Right cardiac atrium (tissue), 5 donors: ENCODE measurements around the gene FMNL3. TPM values are rescaled to one million over a fixed set of nuclear protein-coding genes. Genes with fewer than 3 reads are reported as not detected.
A peak's percentile ranks its signal among the peaks of the same experiment; 100 is the strongest.
"Not testable (repeated sequence)": the region's sequence is repeated elsewhere in the genome, so short reads cannot be mapped to it uniquely, and the experiment has no call there.

ENCODE experiments used
- ATAC-seq, 2 donors: fragments of 200-7000 bp; cut with Tn5 transposase; one replicate each; pipeline versions ENCODE4 v1.8.0 to v1.9.1; 2020; ENCODE audit warnings: moderate library complexity in 2 of 2, mild to moderate bottlenecking in 1 of 2
- DNase-seq, 3 donors: peaks; one replicate each; pipeline ENCODE4 v3.0.0-alpha.2; 2020
- H3K27ac ChIP-seq: one replicate; pipeline ENCODE4 v1.5.1; 2013; ENCODE audit warnings: mild to moderate bottlenecking, low read length, control low read depth, moderate library complexity
- H3K27me3 ChIP-seq: one replicate; pipeline ENCODE4 v1.6.1; 2013; ENCODE audit not compliant: control insufficient read depth, insufficient read depth
- H3K4me1 ChIP-seq: one replicate; pipeline ENCODE4 v1.6.1; 2013; ENCODE audit warnings: low read length; ENCODE audit not compliant: control insufficient read depth, insufficient read depth
- H3K4me3 ChIP-seq: one replicate; pipeline ENCODE4 v1.5.1; 2013; ENCODE audit warnings: low read length, control low read depth
- H3K9me3 ChIP-seq: one replicate; pipeline ENCODE4 v1.6.1; 2013; ENCODE audit warnings: low read length; ENCODE audit not compliant: control insufficient read depth
- WGBS: extraction: QIAGEN DNeasy Blood & Tissue Kit; methylation state at CpG from one replicate; pipeline ENCODE4 v1.1.7; 2013; 5-methylcytosine and 5-hydroxymethylcytosine counted together
- intact Hi-C, 4 donors: fragments of 100-400 bp; cut with DNase I; formaldehyde crosslinking; loops; one replicate each; pipeline versions ENCODE4 v1.11.0 to v1.14.0; 2022 to 2023
- long read RNA-seq, 4 donors: library from polyadenylated mRNA; unstranded; transcript quantifications; one replicate each; pipeline ENCODE4 v2.0.0, GENCODE V29; 2020 to 2021
- polyA plus RNA-seq: library from polyadenylated mRNA; stranded (reverse); fragments of 200-250 nt; gene quantifications from one replicate; pipeline ENCODE4 v1.2.3, GENCODE V29; 2013
- total RNA-seq, 4 donors: library from RNA; stranded (reverse); fragmentation: NEBNext Ultra II Directional; extraction: Animal tissue kit (Norgen Biotek cat#: 25700); gene quantifications; one replicate each; pipeline ENCODE4 v1.2.1, GENCODE V29; 2021
- donor health status: healthy with polysubstance abuse.
- donor health status: DM: no; HTN: yes; CAD: no.
- donor health status: DM: no; HTN: no; CAD: no.
- donor health status: DM: no; HTN: yes; CAD: no; lungs with severe emphysema.
- donor health status: DM: yes; HTN: yes; CAD: no.

FMNL3 gene
- total RNA-seq (10 to 100 TPM; 11.7 to 19.0 (median 11.9) TPM), polyA plus RNA-seq (7.0 TPM)
- long read RNA-seq, donor 1, partial matches to known transcripts = 9 of 16 reads
- long read RNA-seq, donor 1, other reads (novel, unspliced or antisense) = 7 of 16 reads
- long read RNA-seq, donor 2, full-length matches to known transcripts = 1 of 10 reads
- long read RNA-seq, donor 2, partial matches to known transcripts = 1 of 10 reads
- long read RNA-seq, donor 2, other reads (novel, unspliced or antisense) = 8 of 10 reads
- long read RNA-seq, donor 3, partial matches to known transcripts = 1 of 6 reads
- long read RNA-seq, donor 3, other reads (novel, unspliced or antisense) = 5 of 6 reads
- long read RNA-seq, donor 4, partial matches to known transcripts = 0 of 3 reads
- long read RNA-seq, donor 4, other reads (novel, unspliced or antisense) = 3 of 3 reads

- ATAC-seq (peak; percentile 97 to 99), DNase-seq (peak; percentile 99 to 100 (median 100))
- Histone ChIP-seq H3K4me1 (peaks cover 4% of the 10 kb centered on the region), H3K27me3 (no peaks in the 10 kb centered on the region), H3K27ac (peak within 1 kb of the TSS; percentile 81), H3K9me3 (no peaks in the 10 kb centered on the region), H3K4me3 (peak within 1 kb of the TSS; percentile 74)
- intact Hi-C loops = loop anchor here (1.0 to 5.0 kb wide), 4 partner anchors 35 to 64 kb away; no protein-coding TSS in a partner anchor
- WGBS = under 1% methylated on average over 88 of the region's 93 CpGs
These were observed at the start of gene FMNL3 for GRCh38 chr12:49707128-49707811. TSS of gene FMNL3 (minus strand) at chr12:49707405. CDS start at chr12:49707180, 225 bp downstream.

GRCh38 chr12:49750996-49751393 lies 43.8 kb upstream of the FMNL3 start:
- 18% methylated on average over 1 of the region's 1 CpG for WGBS
- intact Hi-C loops = no loop called here
- peaks cover 11% of the 10 kb centered on the region for H3K4me1 ChIP-seq
- DNase-seq = no peak
- no peaks in the 10 kb centered on the region for H3K9me3 ChIP-seq
- no peak for ATAC-seq
- H3K27me3 ChIP-seq = no peaks in the 10 kb centered on the region
- H3K4me3 ChIP-seq = no peak overlapping the region
- no peak overlapping the region for H3K27ac ChIP-seq

DNA sequence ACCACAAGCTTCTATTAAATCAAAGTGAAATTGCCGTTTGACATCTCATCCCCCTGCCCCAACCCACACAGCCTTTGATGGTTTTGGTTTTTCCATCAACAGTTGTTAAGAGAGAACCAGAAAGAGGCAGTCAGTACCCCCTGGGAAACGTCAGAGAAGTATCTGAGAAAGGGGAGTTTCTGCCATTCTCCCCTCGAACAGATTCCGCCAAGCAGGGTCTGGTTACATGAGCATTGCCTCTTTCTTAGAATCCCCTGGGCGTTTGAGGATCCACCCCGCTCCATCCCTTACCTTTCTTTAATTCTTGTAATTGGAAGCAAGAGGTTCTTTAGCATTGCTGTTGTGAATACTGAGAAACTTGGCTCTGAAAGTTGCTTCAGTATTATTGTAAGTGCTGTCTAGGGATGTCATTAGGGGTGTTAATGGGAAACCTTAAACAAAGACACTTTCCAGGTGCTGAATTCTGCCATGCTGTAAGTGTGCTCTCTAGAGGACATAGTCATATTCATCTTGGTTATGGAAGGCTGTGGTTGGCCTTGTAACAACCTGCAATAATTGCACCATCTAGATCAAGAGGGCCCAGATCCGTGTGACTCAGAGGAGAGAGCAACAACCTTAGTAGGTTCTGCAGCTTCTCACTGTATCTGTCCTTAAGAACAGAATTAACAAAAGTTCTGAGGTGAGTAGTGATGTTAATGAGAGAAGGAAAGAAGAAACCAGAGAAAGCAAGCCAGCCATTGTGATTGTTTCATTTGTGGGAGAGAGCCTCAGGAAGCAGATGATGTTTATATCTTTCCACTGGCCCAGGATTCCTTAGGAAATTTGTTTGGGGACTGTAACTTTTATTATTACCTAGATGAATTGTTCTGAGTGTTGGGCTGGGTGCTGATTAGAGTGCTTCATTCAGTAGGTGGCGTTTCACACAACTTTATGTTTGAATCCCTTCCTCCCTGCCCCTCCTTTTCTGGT lies 43.1 kb upstream of the FMNL3 start:
- Histone ChIP-seq H3K4me1 (peaks cover 11% of the 10 kb centered on the region), H3K27me3 (no peaks in the 10 kb centered on the region), H3K9me3 (no peaks in the 10 kb centered on the region), H3K27ac (no peak overlapping the region), H3K4me3 (no peak overlapping the region)
- DNase-seq = no peak
- ATAC-seq = peak; percentile 41 to 47
- intact Hi-C loops = no loop called here
- WGBS = 63% methylated on average over 8 of the region's 8 CpGs

DNA sequence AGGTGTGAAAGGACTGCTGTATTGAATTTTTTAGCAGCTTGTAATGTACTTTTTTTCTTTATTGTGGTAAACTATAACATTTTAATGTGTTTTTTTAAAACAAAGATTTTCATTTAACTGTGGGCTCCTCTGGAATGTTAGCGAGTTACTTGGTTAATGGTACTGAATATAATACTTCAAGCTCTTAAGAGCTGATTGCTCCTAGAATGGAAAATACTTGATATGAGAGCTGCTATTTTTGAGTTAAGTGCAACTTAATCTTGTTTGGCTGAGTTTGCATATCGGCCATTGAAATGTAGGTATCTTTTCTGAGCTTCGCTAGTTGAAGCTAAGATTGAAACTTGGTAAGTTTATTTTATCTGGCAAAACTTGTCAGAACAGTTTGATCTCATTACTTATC lies 41.6 kb upstream of the FMNL3 start:
- Histone ChIP-seq H3K4me3 (peak overlapping the region; percentile 13), H3K9me3 (no peaks in the 10 kb centered on the region), H3K27me3 (no peaks in the 10 kb centered on the region), H3K27ac (no peak overlapping the region), H3K4me1 (peaks cover 11% of the 10 kb centered on the region)
- WGBS = 43% methylated on average over 3 of the region's 3 CpGs
- ATAC-seq (no peak), DNase-seq (no peak)
- intact Hi-C loops = no loop called here

DNA sequence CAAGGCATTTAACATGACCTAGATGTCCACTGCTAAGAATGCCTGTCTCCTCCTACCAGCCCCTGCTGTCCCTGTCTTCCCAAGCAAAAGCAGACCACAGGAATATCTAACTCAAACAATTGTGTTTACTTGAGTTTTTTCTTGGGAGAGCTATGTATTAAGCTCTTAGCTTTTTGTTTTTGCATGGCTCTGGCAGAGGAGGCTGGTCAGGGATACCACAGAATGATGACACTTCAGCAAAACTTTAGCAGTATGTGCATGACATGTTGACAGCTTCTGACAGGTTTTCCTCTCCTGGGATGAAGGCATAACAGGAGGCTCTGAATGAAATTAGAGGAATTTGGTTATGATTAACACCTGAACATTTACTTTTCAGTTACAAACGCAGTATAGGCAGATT lies 41.1 kb upstream of the FMNL3 start:
- WGBS = 41% methylated on average over 1 of the region's 1 CpG
- DNase-seq (no peak), ATAC-seq (peak in 1 of 2 donors; percentile 21)
- H3K27ac ChIP-seq = no peak overlapping the region
- peak overlapping the region; percentile 13 for H3K4me3 ChIP-seq
- H3K4me1 ChIP-seq = peaks cover 11% of the 10 kb centered on the region
- H3K27me3 ChIP-seq = no peaks in the 10 kb centered on the region
- intact Hi-C loops = no loop called here
- H3K9me3 ChIP-seq = no peaks in the 10 kb centered on the region

- H3K4me1 ChIP-seq = peaks cover 4% of the 10 kb centered on the region
- H3K27me3 ChIP-seq = no peaks in the 10 kb centered on the region
- no peak overlapping the region for H3K4me3 ChIP-seq
- no peak for DNase-seq
- intact Hi-C loops = no loop called here
- no peak for ATAC-seq
- H3K27ac ChIP-seq = no peak overlapping the region
- H3K9me3 ChIP-seq = no peaks in the 10 kb centered on the region
- 59% methylated on average over 3 of the region's 3 CpGs for WGBS
These were observed 37.2 kb upstream of the FMNL3 start for GRCh38 chr12:49744363-49744885.

DNA sequence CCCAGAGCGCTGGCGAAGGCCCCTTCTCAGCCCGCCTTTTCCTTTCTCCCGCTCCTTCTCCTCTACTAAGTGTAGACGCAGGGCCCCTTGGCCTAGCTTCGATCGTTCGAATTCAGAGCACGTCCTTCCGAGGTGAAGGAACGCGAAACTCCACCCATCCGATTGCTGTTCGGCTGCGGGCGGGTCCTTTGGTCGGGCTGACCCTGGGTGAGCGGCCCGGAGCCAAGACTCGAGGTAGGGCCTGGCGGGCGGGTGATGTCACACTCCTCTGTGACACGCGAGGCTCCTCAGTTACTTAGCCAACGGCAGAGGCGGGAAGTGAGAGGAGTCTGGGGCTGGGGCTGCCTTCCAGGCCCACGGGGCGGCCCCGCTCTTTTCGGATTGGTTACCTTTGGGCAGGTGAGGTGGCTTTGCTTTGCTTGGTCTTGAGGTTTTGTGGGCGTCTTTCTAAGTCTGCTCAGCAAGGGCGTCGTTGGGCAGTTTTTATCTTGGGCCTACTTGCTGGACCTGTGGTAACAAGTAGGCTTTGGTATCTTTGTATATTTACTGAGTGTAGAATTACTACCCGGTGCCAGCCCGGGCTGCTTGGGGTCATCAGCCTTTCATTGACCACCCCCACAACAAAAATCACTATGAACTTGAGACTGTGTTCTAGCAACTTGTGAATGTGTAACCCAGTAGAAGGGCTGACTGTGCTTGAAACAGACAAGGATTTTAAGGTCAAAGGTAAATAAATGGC lies 34.8 kb upstream of the FMNL3 start:
- Histone ChIP-seq H3K27me3 (no peaks in the 10 kb centered on the region), H3K4me1 (peaks cover 3% of the 10 kb centered on the region), H3K4me3 (peak overlapping the region; percentile 79), H3K9me3 (no peaks in the 10 kb centered on the region), H3K27ac (peak overlapping the region; percentile 94)
- WGBS = under 1% methylated on average over 35 of the region's 35 CpGs
- ATAC-seq = peak; percentile 80 to 93
- intact Hi-C loops = no loop called here
- peak; percentile 93 to 94 (median 94) for DNase-seq

DNA sequence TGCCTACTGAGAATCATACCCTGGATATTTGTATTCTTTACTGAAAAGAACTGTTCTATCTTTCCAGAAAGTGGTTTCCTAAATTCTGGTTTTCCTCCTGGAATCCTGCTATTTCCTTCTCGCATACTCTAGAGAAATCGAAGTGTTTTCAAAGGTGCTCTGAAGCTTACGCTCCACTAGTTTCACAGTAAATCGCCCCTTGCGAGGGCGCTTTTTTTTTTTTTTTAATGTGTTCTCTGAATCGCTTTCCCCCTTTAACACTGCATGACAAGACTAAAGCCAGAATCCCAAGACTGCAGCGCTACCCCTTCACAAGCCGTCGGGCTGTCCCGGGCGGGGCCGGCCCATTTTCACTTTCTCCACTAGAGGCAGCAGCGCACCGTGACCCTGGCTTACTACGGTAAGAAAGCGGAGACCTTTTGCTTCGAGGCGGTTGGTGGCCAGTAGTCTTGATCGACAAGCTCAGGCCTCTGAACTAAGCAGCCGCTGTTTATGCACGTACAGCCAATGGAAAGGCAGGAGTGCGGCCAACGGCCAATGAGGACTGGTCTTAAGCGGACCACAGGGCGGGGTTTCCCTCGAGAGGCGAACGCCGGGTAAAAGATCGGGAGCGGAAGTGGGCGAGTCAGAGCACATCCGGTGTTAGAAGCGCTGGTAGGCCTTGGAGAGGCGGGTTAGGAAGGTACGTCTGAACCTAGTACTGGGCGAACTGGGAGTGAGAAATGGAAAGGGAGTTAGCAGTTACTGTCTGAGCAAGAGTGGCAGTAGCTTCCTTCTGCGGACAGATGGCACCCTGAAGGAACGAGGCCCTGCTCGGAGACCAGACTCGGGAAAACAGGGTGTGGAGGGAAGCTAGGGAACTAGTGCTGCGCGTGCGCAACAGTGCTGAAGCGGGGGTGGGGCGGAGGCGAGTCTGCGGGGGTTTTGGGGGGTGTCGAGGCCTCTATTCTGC lies 34.0 kb upstream of the FMNL3 start, which contains the start of gene TMBIM6:
Gene TMBIM6, plus strand, starts transcription at position 628 of the 952 bp plus-strand sequence. CDS start 10,937 bp downstream, outside the sequence.
- no peaks in the 10 kb centered on the region for H3K9me3 ChIP-seq
- H3K4me1 ChIP-seq = peaks cover 3% of the 10 kb centered on the region
- peak; percentile 98 to 99 for ATAC-seq
- H3K27ac ChIP-seq = peak within 1 kb of the TSS; percentile 94
- DNase-seq = peak; percentile 99 to 100 (median 100)
- intact Hi-C loops = no loop called here
- 4% methylated on average over 50 of the region's 50 CpGs for WGBS
- no peaks in the 10 kb centered on the region for H3K27me3 ChIP-seq
- H3K4me3 ChIP-seq = peak within 1 kb of the TSS; percentile 79

- H3K4me1 ChIP-seq, ATAC-seq, DNase-seq, H3K27ac ChIP-seq, H3K27me3 ChIP-seq, H3K9me3 ChIP-seq, H3K4me3 ChIP-seq, intact Hi-C loops: not testable (repeated sequence)
- WGBS = 92% methylated on average over 12 of the region's 12 CpGs
These were observed 33.1 kb upstream of the FMNL3 start for GRCh38 chr12:49740277-49740676.
